Brain microvascular endothelial cell (primary cell): Measurements from ENCODE around the gene ARVCF.

Experiments
- DNase-seq: peaks from one replicate; pipeline ENCODE4 v3.0.0-alpha.2; 2020
- H3K27ac ChIP-seq: fragments of 250-450 bp; sonication (Bioruptor Pico); 2 replicates; pipeline ENCODE4 v1.5.1; 2020; ENCODE audit warnings: mild to moderate bottlenecking, moderate library complexity
- H3K27me3 ChIP-seq: fragments of 250-450 bp; sonication (Bioruptor Pico); replicated peaks from 2 replicates; pipeline ENCODE4 v1.5.1; 2020; ENCODE audit warnings: mild to moderate bottlenecking
- H3K36me3 ChIP-seq: fragments of 250-450 bp; sonication (Bioruptor Pico); replicated peaks from 2 replicates; pipeline ENCODE4 v1.5.1; 2020; ENCODE audit warnings: mild to moderate bottlenecking
- H3K4me3 ChIP-seq: 2 replicates; pipeline ENCODE4 v1.5.1; 2011; ENCODE audit warnings: low read depth, mild to moderate bottlenecking, control low read depth, low read length, moderate library complexity
- CTCF ChIP-seq: IDR thresholded peaks from 2 replicates; pipeline ENCODE4 v1.5.1; 2011; ENCODE audit warnings: low read depth, mild to moderate bottlenecking, moderate library complexity, low read length, control low read depth, inconsistent platforms; ENCODE audit errors: missing control alignments
- in situ Hi-C: cut with HindIII; loops from 2 replicates; pipeline ENCODE4 v1.10.0; 2017; ENCODE audit warnings: low sequenced_read_pairs, low pct_ligation_motif_present

The ARVCF gene

GRCh38 chr22:20055144-20055543, 38.5 kb upstream of the ARVCF start:
- TF ChIP-seq CTCF = no peak
- H3K27ac ChIP-seq = no peak overlapping the region
- peaks cover 24% of the 10 kb centered on the region for H3K36me3 ChIP-seq
- H3K4me3 ChIP-seq = no peak overlapping the region
- H3K27me3 ChIP-seq = no peaks in the 10 kb centered on the region
- in situ Hi-C loops = no loop called here
- no peak for DNase-seq

GRCh38 chr22:20054485-20054884, 37.9 kb upstream of the ARVCF start:
- no peak overlapping the region for H3K27ac ChIP-seq
- no peak overlapping the region for H3K4me3 ChIP-seq
- in situ Hi-C loops = no loop called here
- no peaks in the 10 kb centered on the region for H3K27me3 ChIP-seq
- DNase-seq = no peak
- no peak for TF ChIP-seq CTCF
- peaks cover 24% of the 10 kb centered on the region for H3K36me3 ChIP-seq

GRCh38 chr22:20054034-20054427, 37.4 kb upstream of the ARVCF start:
- no peak for DNase-seq
- in situ Hi-C loops = no loop called here
- Histone ChIP-seq H3K27ac (no peak overlapping the region), H3K4me3 (no peak overlapping the region), H3K27me3 (no peaks in the 10 kb centered on the region), H3K36me3 (peaks cover 27% of the 10 kb centered on the region)
- no peak for TF ChIP-seq CTCF

- in situ Hi-C loops = no loop called here
- Histone ChIP-seq H3K4me3 (no peak overlapping the region), H3K27ac (no peak overlapping the region), H3K36me3 (peaks cover 32% of the 10 kb centered on the region), H3K27me3 (no peaks in the 10 kb centered on the region)
- no peak for TF ChIP-seq CTCF
- DNase-seq = no peak
These were observed 36.9 kb upstream of the ARVCF start for GRCh38 chr22:20053407-20054033.

- no peak for TF ChIP-seq CTCF
- H3K27me3 ChIP-seq = no peaks in the 10 kb centered on the region
- in situ Hi-C loops = no loop called here
- H3K36me3 ChIP-seq = peaks cover 39% of the 10 kb centered on the region
- no peak overlapping the region for H3K4me3 ChIP-seq
- H3K27ac ChIP-seq = no peak overlapping the region
- DNase-seq = no peak
These were observed 36.0 kb upstream of the ARVCF start for GRCh38 chr22:20052309-20053259.
